GM18858 (cell line): ENCODE measurements around the gene BAIAP2L2.

Source experiments
- ATAC-seq: cut with Tn5 transposase; IDR thresholded peaks from one replicate; pipeline ENCODE4 v1.9.1; 2021; ENCODE audit not compliant: unreplicated experiment

The BAIAP2L2 gene

GRCh38 chr22:38069372-38070249 lies 40.9 kb downstream of the BAIAP2L2 start:
- ATAC-seq, result no peak

- ATAC-seq, result no peak
Measured at GRCh38 chr22:38068641-38069371, 41.7 kb downstream of the BAIAP2L2 start.

DNA sequence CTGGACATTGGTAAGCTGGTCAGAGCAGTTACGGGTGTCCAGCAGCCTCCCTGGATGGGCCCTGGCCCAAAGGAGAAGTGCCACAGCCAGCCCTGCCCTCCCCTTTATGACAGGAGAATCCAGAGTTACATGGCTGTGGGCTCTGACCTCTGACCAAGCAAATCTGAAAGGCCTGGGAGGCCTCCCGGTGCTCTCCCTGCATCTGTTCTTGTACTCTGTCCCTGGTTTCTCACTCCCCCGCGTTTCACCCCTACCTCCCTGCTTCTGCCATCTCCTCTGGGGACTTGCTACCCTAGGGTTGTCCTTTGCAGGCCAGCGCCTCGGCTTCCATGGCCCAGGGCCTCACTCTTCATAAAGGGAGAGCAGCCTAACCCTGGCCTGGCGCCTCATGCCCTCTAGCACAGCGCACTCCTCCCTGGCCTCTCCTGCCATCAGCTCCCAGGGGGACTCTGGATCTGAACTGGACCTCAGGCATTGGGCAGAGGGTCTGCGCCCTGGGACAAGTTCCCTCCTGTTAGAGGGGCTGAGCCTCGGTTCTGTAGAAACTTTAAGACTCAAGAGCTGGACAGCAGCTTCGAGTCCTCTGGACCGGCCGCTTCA lies 42.6 kb downstream of the BAIAP2L2 start:
- no peak for ATAC-seq

GRCh38 chr22:38067028-38067415 lies 43.5 kb downstream of the BAIAP2L2 start:
- ATAC-seq, result no peak

- ATAC-seq, result no peak
Measured at GRCh38 chr22:38066381-38067027, 44.0 kb downstream of the BAIAP2L2 start.

DNA sequence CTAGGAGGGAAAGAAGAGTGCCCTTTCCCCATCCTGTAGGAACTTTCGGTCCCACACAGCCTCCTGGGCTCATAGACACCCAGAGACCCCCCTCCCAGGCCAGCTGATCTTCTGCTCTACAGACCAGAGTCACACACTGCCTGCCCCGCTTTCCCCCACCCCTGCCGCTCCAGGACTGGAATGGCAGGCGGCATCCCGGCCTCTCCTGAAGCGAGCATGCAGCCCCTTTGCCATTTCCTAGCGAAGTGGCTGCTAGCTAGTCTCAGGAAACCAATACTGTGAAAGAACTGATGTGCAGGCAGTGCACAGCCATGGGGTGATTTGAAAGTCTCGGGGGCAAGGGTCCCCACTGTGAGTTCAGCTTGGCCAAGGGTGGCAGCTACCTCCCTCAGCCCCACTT lies 44.9 kb downstream of the BAIAP2L2 start:
- no peak for ATAC-seq

- no peak for ATAC-seq
Measured at GRCh38 chr22:38062791-38063190, 47.7 kb downstream of the BAIAP2L2 start.

DNA sequence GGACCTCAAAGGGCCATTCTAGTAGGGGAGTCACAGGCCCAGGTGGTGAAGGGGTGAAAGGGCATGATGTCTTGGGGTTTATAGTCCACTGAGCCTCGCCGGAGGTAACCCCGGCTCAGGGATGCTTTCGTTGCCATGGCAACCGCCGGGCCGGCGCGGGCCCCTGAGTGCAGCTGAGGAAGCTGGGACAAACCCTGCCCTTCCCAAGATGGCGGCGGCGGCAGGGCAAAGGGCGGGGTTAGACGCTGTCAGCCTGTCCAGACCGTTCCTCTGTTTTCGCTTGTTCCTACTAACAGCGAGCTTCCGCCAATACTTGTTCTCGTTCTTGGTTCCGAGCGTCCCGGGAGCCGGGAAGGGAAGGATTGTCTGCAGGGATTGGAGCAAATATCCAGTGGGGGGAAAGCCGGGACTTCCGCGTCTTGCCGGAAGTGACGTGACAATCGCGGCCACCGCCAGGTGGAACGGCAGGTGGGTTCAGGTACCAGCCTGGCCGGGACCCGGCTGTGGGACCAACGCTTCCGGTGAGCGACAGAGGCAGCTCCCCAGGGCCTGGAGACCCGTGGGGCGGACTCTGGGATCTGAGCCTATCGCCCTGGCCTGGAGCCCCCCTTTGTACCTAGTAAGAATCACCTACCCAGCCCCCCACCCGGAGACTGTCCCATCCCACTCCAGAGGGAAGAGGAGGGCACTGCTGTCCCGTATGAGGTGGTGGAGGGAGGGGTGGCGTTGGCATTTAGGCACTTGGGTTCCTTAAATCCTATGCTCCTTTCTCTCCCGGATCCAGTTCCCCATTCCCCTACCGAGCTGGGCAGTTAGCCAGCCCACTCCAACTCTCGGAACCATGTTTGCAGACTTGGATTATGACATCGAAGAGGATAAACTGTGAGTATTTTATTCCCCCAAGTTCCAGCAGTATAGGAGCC lies 53.3 kb downstream of the BAIAP2L2 start, which contains the start of gene PICK1:
Gene PICK1 (plus strand): TSS at position 436 of the 923 bp plus-strand sequence. CDS start 406 bp downstream, at position 842.
- ATAC-seq, result no peak

- no peak for ATAC-seq
Measured at GRCh38 chr22:38051900-38052862, 58.3 kb downstream of the BAIAP2L2 start.

- no peak for ATAC-seq
Measured at GRCh38 chr22:38051261-38051660, 59.2 kb downstream of the BAIAP2L2 start.

GRCh38 chr22:38050720-38051119 lies 59.8 kb downstream of the BAIAP2L2 start:
- no peak for ATAC-seq

- ATAC-seq, result no peak
Measured at GRCh38 chr22:38049812-38050619, 60.5 kb downstream of the BAIAP2L2 start.

DNA sequence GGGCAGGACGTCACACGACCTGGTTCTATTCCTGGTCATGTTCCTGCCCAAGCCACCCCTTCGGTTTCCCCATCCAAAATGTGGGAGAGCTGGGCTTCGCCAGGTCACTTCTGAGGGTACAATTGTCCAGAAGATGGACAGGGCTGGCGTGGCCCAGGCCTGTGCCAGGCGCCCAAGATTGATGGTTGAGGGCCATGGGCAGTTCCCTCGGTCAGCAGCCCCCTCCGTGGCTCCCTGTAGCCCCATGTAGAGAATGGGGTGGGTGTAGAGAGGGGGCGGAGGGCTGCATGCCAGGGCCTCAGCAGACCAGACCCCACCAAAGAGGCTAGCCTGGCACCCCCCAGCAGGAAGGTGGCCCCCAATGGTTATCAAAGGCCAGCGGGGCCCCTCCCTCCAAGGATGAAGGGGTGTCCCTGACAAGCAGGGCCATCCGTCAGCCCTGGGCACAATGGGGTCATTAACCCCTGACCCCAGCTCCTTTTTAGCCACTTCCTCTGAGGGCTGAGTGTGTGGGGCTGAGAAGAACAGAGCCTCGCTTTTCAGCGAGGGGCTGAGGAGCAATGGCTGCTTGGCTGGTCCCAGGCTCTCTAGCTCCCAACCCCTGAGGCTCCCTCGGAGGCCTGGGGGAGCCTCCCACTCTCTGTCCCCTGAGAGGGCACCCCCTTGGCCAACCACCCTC lies 64.3 kb downstream of the BAIAP2L2 start:
- ATAC-seq, result no peak

DNA sequence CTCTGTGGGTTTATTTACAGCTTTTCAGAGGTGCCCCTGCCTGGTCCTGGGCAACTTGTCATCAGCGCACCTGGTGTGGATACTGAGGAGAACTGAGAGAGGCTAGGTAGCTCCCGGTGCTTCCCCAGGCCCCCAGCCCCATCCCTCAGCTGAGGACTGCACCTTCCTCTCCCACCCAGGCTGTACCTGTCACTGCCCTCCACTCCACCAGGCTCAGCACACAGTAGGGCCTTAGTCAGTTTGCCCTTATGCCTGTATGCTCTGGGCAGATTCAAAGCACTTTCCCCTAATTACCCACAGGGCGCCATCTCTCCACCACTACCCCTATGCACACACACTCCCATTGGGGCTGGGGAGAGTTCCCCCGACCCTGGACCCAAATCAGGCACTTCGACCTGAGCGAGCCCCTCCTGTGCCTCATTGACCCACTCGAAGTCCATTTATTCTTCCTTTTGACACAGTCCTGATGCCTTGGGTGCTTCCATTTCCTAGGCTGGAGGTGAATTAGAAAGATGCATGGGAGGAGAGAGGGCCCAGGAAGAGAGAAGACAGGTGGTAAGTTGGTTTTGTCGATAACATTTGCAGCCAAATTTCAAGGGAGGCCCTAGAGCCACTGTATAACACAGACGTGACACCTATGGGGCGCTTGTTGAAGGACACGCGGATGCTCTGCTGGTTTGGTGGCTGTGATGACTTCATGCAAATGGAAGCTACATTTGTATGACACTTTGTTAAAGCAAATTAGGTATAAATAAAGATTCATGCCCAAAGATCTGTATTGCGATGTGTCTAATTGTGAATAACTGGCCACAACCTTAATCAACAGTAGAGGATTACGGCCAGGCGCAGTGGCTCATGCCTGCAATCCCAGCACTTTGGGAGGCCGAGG lies 67.1 kb downstream of the BAIAP2L2 start:
- ATAC-seq, result no peak

GRCh38 chr22:38042488-38042790 lies 68.0 kb downstream of the BAIAP2L2 start:
- ATAC-seq, result no peak

GRCh38 chr22:38041760-38042487 lies 68.6 kb downstream of the BAIAP2L2 start:
- ATAC-seq, result no peak
